Osteocyte (in vitro differentiated cells): Measurements from ENCODE around the gene PPEF2. TPM values are rescaled to one million over a fixed set of nuclear protein-coding genes. Genes with fewer than 3 reads are reported as not detected.

Source experiments
- DNase-seq: peaks from one replicate; pipeline ENCODE4 v3.0.0; 2021; ENCODE audit warnings: mixed read lengths; ENCODE audit not compliant: unreplicated experiment; ENCODE audit errors: extremely low spot score
- H3K27ac Mint-ChIP-seq: one replicate; pipeline ENCODE4 v1.8.0; 2021; ENCODE audit warnings: mild to moderate bottlenecking, mixed read lengths; ENCODE audit not compliant: unreplicated experiment
- H3K27me3 Mint-ChIP-seq: one replicate; pipeline ENCODE4 v1.8.0; 2021; ENCODE audit warnings: mixed read lengths; ENCODE audit not compliant: unreplicated experiment
- H3K36me3 Mint-ChIP-seq: one replicate; pipeline ENCODE4 v1.8.0; 2021; ENCODE audit warnings: mixed read lengths; ENCODE audit not compliant: unreplicated experiment
- H3K4me1 Mint-ChIP-seq: one replicate; pipeline ENCODE4 v1.8.0; 2021; ENCODE audit warnings: mixed read lengths; ENCODE audit not compliant: unreplicated experiment
- H3K4me3 Mint-ChIP-seq: one replicate; pipeline ENCODE4 v1.8.0; 2021; ENCODE audit warnings: mild to moderate bottlenecking, moderate library complexity, mixed read lengths; ENCODE audit not compliant: unreplicated experiment
- H3K9me3 Mint-ChIP-seq: one replicate; pipeline ENCODE4 v1.8.0; 2021; ENCODE audit warnings: mixed read lengths; ENCODE audit not compliant: unreplicated experiment
- total RNA-seq: library from RNA; stranded (reverse); gene quantifications from 2 replicates; pipeline ENCODE4 v1.2.1, GENCODE V29; 2021
- TF ChIP-seq, protein P1 (sequence below): fragments of 200-600 bp; sonication (generic); IDR thresholded peaks from 2 replicates; pipeline ENCODE4 v1.5.0; 2021; ENCODE audit warnings: antibody characterized with exemption, mild to moderate bottlenecking, moderate library complexity

The PPEF2 gene
- total RNA-seq, 1 donor from 2014 or later = not detected

DNA sequence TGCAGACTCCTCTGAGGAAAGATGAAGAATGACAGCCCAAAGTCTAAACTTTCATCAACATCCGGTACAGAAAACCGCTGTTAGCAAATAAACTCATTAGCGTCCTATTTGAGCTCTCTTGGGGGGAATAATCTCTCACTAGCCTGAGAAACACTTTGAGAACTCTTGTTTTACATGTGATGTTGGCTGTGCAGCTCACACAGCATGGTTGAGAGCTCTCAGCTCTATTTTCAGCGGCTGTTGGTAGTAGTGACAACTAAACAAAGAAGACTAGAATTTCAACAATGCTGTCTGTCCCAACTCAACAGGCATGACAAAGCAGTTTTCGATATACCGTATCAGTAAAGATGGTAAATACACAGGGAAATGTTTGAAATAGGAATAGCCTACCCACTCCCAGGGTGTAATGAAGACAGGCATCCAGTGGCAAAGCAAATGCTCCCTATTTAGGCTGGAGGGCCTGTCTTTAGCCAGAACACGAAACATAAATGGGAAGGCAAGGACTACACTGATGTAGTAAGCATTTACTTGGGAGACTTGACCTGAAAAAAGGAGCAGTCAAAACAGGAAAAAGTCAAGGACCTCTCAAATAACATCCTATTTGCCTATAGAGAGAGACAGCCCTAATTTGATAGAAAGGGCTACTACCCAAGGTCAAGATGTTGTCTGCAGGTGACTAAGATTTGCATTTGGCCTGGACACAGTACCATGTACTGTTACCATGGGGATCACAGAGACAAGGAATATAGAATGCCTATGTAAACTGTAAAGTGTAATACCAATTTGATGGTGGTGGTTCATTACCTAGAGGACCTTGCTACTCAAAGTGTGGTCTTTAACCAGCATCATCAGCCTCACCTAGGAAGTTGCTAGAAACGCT lies 60.4 kb downstream of the PPEF2 start:
- peaks cover 14% of the 10 kb centered on the region for H3K4me1 Mint-ChIP-seq
- no peak for DNase-seq
- H3K27me3 Mint-ChIP-seq = no peaks in the 10 kb centered on the region
- no peaks in the 10 kb centered on the region for H3K9me3 Mint-ChIP-seq
- TF ChIP-seq, protein P1, sequence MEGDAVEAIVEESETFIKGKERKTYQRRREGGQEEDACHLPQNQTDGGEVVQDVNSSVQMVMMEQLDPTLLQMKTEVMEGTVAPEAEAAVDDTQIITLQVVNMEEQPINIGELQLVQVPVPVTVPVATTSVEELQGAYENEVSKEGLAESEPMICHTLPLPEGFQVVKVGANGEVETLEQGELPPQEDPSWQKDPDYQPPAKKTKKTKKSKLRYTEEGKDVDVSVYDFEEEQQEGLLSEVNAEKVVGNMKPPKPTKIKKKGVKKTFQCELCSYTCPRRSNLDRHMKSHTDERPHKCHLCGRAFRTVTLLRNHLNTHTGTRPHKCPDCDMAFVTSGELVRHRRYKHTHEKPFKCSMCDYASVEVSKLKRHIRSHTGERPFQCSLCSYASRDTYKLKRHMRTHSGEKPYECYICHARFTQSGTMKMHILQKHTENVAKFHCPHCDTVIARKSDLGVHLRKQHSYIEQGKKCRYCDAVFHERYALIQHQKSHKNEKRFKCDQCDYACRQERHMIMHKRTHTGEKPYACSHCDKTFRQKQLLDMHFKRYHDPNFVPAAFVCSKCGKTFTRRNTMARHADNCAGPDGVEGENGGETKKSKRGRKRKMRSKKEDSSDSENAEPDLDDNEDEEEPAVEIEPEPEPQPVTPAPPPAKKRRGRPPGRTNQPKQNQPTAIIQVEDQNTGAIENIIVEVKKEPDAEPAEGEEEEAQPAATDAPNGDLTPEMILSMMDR = no peak
- no peaks in the 10 kb centered on the region for H3K36me3 Mint-ChIP-seq
- no peak overlapping the region for H3K4me3 Mint-ChIP-seq
- H3K27ac Mint-ChIP-seq = peak overlapping the region; percentile 39

DNA sequence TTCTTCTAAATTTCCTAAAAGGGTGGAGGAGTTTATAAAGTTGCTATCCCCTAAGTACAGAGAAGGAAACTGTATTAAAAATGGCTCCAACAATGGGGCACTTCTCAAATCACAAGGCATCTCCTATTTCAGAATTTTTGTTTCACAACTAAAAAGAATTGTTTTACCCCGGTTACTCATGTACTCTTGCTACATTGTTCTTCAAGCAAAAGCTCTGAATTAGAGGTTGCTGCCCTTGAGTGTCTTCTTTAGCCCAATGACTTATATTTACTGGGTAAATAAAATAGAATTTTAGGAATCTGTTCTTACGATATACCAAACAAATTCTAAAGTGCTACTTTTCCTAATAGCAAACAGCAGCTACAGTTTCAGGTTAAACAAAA lies 67.5 kb downstream of the PPEF2 start:
- Mint-ChIP-seq H3K4me3 (no peak overlapping the region), H3K27me3 (no peaks in the 10 kb centered on the region), H3K36me3 (no peaks in the 10 kb centered on the region), H3K9me3 (peaks cover 4% of the 10 kb centered on the region), H3K4me1 (no peaks in the 10 kb centered on the region), H3K27ac (no peak overlapping the region)
- TF ChIP-seq, protein P1 = no peak
- DNase-seq = no peak

DNA sequence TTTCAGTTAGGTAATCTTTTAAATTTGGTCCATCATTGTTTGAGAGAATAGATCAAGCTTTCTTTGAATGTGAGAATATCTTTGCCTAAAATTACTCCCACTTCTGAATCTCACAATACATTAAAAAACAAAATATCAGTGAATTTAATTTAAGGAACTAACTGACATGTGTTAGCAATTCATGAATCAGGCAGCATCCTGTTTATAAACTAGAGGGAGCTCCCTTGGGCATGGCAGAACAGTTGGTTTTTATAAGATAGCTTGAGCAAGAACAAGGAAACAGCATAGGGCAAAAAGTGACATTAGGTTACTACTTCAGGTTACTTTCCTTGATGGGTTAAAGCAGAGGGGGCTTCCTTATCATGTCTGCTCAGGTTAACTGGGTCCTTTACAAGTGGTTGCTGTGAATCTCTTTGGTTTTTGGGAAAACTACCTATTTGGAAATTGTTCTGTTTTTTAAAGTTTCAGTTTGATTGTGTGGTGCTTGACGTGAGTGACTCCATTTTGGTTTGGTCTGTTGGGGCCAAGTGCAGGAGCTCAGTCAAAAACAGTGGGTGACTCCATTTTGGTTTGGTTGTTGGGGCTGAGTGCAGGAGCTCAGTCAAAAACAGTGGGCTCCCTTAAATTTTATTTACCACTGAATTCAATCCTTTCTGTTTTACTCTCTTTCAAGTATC lies 68.0 kb downstream of the PPEF2 start:
- DNase-seq = no peak
- H3K27me3 Mint-ChIP-seq = no peaks in the 10 kb centered on the region
- H3K36me3 Mint-ChIP-seq = no peaks in the 10 kb centered on the region
- peaks cover 4% of the 10 kb centered on the region for H3K9me3 Mint-ChIP-seq
- no peak overlapping the region for H3K27ac Mint-ChIP-seq
- TF ChIP-seq, protein P1 = no peak
- H3K4me1 Mint-ChIP-seq = no peaks in the 10 kb centered on the region
- H3K4me3 Mint-ChIP-seq = no peak overlapping the region

DNA sequence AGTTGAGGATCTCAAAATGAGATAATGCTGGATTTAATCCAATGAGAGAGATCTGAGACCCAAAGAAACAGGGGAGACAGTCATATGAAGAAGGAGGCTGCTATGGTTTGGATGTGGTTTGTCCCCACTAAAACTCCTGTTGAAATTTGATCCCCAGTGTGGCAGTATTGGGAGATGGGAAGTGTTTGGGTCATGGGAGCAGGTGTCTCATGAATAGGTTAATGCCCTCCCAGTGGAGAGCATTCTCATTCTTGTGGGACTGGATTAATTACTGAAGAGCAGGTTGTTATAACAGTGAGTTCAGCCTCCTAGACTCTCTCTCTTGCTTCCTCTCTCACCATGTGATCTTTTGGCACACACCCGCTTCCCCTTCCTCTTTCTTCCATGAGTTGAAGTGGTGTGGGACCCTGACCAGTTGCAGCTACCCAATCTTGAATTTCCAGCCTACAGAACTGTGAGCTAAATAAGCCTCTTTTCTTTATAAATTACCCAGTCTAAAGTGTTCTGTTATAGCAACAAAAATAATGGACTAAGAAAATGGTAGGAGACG lies 70.3 kb downstream of the PPEF2 start:
- Mint-ChIP-seq H3K36me3 (no peaks in the 10 kb centered on the region), H3K4me1 (no peaks in the 10 kb centered on the region), H3K27me3 (no peaks in the 10 kb centered on the region), H3K27ac (no peak overlapping the region), H3K9me3 (peaks cover 4% of the 10 kb centered on the region), H3K4me3 (no peak overlapping the region)
- TF ChIP-seq, protein P1 = no peak
- DNase-seq = no peak

DNA sequence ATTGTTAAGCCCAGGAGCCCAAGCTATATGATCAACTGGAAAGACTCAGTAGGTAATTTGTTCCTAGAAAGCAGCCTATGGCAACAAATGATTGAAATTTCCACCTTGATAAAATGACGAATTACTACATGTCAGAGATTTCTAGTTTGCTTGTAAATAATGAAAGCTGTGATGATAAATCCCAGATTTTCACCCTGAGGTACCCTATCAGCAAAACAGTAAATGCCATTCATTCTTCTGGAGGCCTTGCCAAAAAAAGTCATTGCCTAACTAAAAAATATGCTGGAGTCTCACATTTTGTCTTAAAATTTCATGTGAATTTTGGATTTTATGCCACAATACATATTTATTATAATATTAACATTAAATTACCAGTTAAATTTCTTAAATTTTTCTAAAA lies 71.3 kb downstream of the PPEF2 start:
- H3K4me3 Mint-ChIP-seq = no peak overlapping the region
- no peaks in the 10 kb centered on the region for H3K4me1 Mint-ChIP-seq
- no peaks in the 10 kb centered on the region for H3K27me3 Mint-ChIP-seq
- H3K36me3 Mint-ChIP-seq = no peaks in the 10 kb centered on the region
- no peak for DNase-seq
- H3K9me3 Mint-ChIP-seq = peaks cover 4% of the 10 kb centered on the region
- TF ChIP-seq, protein P1 = no peak
- no peak overlapping the region for H3K27ac Mint-ChIP-seq
